ENCODE measurements around the gene CYP1A2.

DNA sequence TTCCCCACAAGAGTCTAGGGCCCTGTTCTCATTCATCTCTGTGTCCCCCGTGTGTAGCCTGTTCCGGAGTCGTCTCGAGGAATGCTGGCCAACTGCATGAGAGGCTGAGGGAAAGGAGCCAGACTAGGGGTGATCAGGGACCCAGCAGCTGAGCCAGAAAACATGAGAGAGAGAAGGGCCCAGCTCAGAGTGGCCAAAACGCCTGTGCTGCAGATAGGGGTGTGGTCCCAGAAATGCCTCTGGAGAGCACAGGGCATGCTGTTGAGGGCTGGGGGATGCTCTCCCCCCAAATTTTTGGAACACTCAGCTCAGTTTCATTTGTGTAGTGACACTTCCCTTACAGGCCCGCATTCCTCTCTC is 14.1 kb downstream of the CYP1A2 start:
- TF ChIP-seq, protein P1, sequence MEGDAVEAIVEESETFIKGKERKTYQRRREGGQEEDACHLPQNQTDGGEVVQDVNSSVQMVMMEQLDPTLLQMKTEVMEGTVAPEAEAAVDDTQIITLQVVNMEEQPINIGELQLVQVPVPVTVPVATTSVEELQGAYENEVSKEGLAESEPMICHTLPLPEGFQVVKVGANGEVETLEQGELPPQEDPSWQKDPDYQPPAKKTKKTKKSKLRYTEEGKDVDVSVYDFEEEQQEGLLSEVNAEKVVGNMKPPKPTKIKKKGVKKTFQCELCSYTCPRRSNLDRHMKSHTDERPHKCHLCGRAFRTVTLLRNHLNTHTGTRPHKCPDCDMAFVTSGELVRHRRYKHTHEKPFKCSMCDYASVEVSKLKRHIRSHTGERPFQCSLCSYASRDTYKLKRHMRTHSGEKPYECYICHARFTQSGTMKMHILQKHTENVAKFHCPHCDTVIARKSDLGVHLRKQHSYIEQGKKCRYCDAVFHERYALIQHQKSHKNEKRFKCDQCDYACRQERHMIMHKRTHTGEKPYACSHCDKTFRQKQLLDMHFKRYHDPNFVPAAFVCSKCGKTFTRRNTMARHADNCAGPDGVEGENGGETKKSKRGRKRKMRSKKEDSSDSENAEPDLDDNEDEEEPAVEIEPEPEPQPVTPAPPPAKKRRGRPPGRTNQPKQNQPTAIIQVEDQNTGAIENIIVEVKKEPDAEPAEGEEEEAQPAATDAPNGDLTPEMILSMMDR (IDR thresholded peaks at IDR 0.05) = no peak
- TF ChIP-seq MXI1 (IDR thresholded peaks at IDR 0.05; ENCODE audit: low read depth, low read length) (no peak), TEAD4 (IDR thresholded peaks at IDR 0.05; ENCODE audit: borderline replicate concordance, insufficient read depth) (no peak), POLR2AphosphoS5 (IDR thresholded peaks at IDR 0.05; ENCODE audit: low read depth, low read length) (no peak), EZH2phosphoT487 (IDR thresholded peaks at IDR 0.05; ENCODE audit: borderline replicate concordance, low read depth) (no peak), TAF1 (IDR thresholded peaks at IDR 0.05; ENCODE audit: borderline replicate concordance, low read depth, low read length) (no peak), RFX5 (IDR thresholded peaks at IDR 0.05; ENCODE audit: low read length) (no peak), PBX3 (IDR thresholded peaks at IDR 0.05) (no peak), EP300 (IDR thresholded peaks at IDR 0.05; ENCODE audit: borderline replicate concordance in 1 of 2, low read depth in 1 of 2, low read length in 1 of 2) (no peak), MAX (IDR thresholded peaks at IDR 0.05; ENCODE audit: low read depth) (no peak), FOXM1 (IDR thresholded peaks at IDR 0.05; ENCODE audit: low read depth) (no peak)
- TF ChIP-seq, protein P2, sequence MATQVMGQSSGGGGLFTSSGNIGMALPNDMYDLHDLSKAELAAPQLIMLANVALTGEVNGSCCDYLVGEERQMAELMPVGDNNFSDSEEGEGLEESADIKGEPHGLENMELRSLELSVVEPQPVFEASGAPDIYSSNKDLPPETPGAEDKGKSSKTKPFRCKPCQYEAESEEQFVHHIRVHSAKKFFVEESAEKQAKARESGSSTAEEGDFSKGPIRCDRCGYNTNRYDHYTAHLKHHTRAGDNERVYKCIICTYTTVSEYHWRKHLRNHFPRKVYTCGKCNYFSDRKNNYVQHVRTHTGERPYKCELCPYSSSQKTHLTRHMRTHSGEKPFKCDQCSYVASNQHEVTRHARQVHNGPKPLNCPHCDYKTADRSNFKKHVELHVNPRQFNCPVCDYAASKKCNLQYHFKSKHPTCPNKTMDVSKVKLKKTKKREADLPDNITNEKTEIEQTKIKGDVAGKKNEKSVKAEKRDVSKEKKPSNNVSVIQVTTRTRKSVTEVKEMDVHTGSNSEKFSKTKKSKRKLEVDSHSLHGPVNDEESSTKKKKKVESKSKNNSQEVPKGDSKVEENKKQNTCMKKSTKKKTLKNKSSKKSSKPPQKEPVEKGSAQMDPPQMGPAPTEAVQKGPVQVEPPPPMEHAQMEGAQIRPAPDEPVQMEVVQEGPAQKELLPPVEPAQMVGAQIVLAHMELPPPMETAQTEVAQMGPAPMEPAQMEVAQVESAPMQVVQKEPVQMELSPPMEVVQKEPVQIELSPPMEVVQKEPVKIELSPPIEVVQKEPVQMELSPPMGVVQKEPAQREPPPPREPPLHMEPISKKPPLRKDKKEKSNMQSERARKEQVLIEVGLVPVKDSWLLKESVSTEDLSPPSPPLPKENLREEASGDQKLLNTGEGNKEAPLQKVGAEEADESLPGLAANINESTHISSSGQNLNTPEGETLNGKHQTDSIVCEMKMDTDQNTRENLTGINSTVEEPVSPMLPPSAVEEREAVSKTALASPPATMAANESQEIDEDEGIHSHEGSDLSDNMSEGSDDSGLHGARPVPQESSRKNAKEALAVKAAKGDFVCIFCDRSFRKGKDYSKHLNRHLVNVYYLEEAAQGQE (IDR thresholded peaks at IDR 0.05; ENCODE audit: low read depth, low read length) = no peak

Data from SK-N-SH (cell line).